Neural cell (in vitro differentiated cells): ENCODE measurements around the gene EPB41.

ENCODE experiments used
- CTCF ChIP-seq: fragments of 450-650 bp; IDR thresholded peaks from 2 replicates; pipeline ENCODE4 v1.5.1; 2014; ENCODE audit warnings: antibody characterized with exemption, mild to moderate bottlenecking, moderate library complexity; ENCODE audit not compliant: poor library complexity, severe bottlenecking
- EZH2 ChIP-seq: fragments of 200-600, 300-800 bp; shearing (Covaris generic), sonication (generic); IDR thresholded peaks from 2 replicates; pipeline ENCODE4 v1.6.1; 2014; ENCODE audit warnings: antibody characterized with exemption, low read length, borderline replicate concordance, mild to moderate bottlenecking; ENCODE audit not compliant: insufficient read depth, poor library complexity, severe bottlenecking
- SMC3 ChIP-seq: fragments of 450-650 bp; conservative IDR thresholded peaks from 2 replicates; pipeline ENCODE4 v1.6.1; 2014; ENCODE audit warnings: antibody characterized with exemption, mild to moderate bottlenecking, moderate library complexity; ENCODE audit not compliant: poor library complexity

- TF ChIP-seq CTCF (no peak), EZH2 (no peak), SMC3 (no peak)
Observed at GRCh38 chr1:29081201-29081600, 166.8 kb downstream of the EPB41 start.
